NCI-H460 (cell line): ENCODE data around the gene UQCC5. TPM values are rescaled to one million over a fixed set of nuclear protein-coding genes. Genes with fewer than 3 reads are reported as not detected.

Experiments
- DNase-seq: peaks from one replicate; pipeline ENCODE4 v3.0.0-alpha.2; 2016; ENCODE audit warnings: low read depth; ENCODE audit errors: extremely low read depth
- total RNA-seq: library from RNA; depleted of rRNA; stranded (reverse); fragments of >200 nt; shearing (Covaris generic); gene quantifications from 2 replicates; pipeline ENCODE4 v1.2.3, GENCODE V29; 2014

The UQCC5 gene
- total RNA-seq, 1 experiment from 2014 or later = 5.4 TPM

DNA sequence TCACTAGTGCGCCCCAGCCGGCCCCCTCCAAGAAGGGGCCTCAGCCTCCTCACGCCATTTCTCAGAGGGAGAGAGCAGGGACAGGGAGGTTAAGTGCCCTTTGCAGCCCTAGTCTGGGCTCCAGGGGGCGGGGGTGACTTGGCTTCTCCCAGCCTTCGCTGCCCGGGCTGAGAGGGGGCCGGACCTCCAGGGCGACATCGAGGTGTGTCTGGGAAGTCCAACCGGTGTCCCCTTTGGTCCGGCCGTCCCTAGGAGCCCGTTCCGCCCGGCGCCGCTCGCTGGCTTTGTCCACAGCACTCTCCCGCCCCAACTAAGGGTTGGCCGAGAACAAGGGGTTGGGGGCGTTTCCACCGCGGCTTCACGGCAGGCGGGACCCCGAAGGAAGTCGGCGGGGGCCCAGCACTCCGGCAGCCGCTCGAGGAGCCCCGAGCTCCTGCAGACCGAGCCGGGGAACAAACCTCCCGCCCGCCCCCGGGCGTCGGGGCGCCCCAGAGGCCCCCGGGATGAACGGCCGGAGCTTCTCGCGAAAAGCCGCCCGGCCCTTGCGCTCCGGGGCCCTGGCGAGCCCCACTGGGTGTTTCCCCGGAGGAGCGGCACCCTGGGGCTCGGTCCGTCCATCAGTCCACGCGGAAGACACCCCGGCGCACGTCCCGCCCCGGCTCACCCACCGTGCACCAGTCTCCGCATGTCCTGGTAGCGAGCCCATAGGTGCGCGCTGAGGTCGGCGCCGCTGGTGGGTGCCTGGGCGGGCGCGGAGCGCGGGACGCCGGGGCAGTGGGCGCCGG is 3.4 kb upstream of the UQCC5 start:
- DNase-seq = no peak

DNA sequence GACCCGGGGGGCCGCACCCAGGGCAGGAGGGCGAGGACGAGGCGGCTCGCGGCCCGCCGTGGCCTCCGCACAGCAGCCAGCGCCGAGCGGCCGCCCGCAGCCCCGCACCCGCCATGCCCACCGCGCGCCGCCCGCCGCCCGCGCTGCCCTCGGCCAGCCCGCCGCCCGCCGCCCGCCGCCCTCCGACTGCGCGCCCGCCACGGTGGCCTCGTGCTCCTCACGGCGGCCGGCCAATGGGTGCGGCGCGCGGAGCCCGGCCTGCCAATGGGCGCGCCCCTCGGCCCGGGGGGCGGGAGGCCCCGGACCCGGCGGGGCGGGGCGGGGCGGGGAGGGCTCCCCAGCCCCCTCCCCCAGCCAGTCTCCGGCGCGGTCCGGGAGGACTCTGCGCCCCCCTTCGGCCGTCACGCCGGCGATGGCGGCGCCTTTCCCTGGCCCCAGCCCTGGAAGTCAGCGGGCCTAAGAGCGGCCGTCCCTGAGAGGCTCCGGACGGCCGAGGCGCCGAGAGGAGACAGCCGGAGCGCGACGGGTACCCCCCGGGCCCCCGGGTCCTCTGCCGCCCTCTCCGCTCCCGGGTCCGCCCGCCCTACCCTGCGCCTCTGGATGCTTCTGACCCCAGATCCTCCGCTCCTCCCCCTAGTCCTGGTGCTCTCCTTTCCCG is 2.7 kb upstream of the UQCC5 start, which contains the start of gene NT5DC2:
TSS of gene NT5DC2 (minus strand) at position 235 of the 658 bp plus-strand sequence. CDS start at position 115, 120 bp downstream.
- peak; percentile 52 for DNase-seq

DNA sequence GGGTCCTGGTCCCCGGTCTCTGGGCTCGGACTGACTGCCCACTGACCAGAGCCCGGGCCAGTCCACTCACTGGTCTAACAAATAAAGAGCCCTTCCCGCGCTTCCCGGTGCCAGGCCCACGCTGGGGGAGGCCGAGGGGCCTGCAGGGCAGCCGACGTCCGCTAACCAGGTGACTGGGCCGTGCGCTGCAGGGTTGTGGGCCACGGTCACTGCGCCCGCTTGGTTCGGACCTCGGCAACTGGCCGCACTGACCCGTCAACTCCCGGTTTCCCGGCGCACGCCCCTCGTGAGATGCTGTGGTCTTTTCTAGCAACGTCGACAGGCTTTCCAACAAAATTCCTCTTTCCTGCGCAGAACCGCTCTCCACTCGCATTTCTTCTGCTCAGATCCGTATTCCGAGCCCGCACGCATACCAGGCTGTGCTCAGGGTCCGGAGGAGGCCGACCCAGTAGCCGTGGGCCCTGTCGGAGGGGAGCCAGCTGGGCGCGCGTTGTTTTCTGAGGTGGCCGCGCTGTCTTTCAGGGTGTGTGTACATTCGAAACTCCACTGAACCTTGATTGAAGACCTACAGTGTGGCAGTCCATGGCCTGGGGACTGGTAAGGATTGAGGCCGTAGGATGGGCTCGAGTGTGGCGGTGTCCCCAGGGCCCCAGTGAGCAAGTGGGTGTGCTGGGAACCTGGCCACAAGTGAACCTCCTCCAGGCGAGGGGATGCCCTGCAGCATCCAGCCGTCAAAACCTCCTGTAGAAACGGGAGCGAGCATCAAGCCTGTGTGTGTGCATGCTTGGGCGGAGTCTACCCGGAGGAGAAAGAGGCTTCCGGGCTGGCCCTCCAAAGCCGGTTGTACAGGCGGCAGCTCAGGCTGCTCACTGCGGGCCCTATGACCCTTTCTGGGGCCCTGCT is 1.9 kb upstream of the UQCC5 start:
- no peak for DNase-seq

DNA sequence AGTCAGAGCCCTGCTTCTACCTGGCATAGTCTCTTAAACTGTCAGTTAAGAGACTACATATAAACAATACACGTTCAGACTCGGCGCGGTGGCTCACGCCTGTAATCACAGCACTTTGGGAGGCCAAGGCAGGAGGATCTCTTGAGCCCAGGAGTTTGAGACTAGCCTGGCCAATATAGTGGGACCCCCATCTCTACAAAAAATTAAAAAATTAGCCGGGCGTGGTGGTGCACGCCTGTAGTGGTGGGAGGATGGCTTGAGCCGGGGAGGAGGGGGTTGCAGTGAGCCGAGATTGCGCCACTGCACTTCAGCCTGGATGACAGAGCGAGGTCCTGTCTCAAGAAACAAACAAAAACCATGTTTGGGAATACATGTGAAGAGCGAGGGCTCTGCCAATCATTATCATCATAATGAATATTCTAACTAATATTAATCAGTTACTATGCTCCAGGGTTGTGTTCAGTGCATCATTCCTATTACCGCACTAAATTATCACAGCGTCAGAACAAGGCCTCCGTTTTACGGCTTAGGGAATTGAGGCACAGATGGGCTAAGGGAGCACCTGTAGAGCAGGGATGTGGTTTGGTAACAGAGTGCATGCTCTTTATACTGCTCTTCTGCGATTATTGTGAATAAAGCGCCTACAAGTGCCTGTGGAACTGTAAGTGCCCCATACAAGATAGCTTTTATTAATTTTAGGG is 844 bp upstream of the UQCC5 start:
- DNase-seq = no peak

DNA sequence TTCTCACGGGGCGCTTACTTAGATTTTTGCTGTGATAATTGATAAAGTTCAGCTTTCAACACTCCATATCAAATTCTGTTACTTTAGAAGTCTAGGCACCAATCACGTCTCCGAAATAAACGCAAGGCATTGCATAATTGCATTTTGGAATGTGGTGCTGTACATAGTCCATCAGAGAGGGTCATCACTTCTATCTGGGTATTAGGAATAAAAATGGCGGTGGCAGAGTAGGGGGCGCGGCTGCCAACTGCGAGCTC is 365 bp upstream of the UQCC5 start:
- no peak for DNase-seq

DNA sequence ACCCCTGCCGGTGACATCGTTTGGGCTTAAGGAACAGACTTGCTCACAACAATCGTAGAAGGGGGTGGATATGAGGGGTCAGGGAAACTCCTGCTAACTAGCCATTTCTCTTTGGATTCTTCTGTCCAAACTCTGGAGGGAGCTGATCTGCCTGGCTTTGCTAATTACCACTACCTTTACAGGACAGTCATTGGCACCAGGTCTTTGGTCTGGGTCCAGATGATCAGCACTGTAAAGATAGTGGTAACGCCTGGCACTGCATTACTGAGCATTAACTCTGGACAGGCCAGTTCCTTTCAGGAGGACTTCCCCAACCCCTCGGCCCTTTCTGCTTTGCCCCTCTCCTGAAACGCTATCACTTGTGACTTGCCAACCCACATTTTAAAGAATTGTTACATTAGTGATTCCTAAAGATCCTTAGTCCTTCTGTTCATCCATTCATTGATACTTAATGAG is 788 bp downstream of the UQCC5 start:
- DNase-seq = no peak

DNA sequence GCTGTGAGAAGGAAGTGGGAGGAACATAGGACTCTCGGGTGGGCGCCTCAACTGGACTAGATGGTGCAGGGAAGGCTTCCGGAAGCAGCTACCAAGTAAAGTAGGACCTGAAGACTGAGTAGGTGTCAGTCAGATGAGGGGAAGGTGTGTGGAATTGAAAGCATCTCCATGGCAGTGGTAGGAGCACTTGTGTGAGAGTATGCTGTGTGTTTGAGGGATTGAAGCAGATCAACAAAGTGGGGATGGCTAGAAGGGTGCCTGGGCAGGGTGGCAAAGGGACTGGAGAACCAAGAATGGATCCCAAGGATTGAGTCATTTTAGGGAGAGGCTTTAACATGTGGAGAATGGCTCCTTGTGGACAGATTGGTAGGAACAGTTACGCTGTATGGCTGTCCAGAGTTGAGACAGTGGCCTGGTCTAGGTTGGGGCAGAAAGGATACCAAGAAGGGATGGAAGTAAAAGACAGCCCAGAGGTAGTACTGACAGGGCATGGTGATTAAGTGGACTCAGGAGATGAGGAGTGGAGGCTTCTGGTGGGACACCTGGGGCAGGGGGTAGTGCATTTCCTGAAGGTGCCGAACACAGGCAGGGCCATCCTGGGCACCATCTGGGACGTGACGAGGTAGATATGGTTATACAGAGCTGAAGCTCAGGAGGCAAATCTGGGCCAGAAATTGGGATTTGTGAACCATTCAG is 1.5 kb downstream of the UQCC5 start:
- no peak for DNase-seq

DNA sequence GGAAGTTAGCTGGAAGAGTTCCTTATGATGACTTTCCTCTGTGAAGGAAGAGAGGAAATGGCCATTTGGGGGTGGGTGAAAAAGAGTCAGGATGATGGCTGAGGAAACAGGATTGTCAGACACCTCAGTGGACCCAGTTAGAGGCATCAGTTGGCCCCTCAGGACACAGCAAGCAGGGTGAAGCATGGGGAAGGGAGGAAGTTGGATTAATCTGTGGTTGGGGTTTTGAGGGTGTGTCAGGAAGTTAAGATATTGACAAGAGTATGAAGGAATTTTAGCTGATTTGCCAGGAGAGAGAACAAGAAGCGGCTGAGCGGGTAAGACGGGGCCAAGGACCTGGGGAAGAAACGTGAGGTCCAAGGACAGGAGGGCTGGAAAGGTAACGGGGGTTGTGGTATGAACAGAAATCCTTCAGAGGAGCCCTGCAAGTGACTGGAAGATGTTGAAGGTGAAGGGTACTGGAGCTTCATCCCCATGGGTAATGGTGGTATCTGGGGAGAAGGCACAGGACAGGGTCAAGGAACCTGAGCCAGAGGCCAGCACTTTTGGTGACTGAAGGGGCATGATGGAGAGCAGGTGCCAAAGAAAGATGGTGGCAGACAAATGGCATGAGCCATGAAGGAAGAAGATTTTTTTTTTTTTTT is 2.7 kb downstream of the UQCC5 start:
- no peak for DNase-seq

DNA sequence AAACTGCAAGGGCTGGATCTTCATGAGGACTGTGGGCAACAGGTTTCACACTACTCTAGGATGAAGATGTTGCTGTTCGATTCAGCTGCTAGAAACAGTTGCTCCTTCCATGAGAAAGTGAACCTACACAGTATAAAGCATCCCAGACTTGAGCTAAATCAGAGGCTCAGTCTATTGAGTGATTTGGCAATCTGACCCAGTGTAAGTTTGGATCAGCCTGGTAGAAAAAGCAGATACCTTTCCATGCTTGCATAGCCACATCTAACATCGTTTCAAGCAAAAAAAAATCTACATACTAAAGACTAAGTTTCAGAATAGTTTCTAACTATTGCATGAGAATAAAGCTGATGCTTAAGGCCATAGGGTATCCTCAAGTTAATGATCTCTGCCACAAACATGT is 4.6 kb downstream of the UQCC5 start:
- DNase-seq = no peak

DNA sequence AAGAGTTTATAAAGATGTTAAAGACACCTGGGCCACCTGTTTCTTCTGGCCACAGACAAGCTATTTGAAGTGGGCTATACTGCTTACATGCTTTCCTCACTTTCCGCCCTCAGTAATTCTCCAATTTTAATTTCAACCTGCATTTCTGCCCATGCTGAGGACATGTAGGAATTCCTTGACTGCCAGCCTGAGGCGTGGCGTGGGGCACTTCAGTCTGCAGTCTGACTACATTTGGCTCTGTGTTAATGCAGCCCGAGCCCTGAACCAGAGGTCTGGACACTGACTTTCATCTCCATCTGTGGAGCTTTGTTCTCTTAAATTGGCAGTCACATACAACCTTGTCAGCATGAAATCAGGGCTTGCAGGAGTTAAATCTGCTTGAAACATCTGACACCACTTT is 8.5 kb downstream of the UQCC5 start:
- no peak for DNase-seq

DNA sequence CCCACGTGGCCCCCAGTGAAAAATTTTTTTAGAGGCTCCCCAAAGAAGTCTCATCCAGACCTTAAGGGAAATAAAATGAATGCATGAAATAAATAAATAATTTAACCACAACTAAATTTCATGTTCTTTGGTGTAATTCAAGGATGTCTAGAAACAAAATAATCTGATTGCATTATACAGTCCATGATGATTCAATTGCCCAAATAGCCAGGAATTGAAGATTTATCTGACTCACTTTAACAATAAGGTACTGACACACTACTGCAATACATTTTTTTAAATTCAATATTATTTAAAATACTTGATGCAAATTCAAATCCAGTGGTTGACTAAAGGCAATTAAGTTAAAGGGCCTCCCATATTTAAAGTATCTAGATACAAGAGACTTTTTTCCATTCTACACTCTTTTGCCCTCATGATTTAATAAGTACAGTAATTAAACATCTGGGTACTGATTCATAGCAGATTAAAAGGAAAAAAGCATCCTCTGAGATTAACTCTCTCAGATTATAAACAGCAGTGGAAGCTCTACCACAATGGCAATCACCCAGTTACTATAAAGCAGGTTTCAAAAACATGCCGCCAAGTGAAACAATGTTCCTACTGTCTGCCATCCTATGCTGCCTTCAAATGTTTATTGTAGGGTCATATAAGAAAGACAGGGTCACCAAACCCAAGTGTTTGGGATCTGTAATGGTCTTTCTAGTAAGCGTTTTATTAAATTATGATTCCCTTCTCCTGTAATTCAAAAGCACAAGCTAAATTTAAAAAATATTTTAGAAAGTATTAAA is 9.9 kb downstream of the UQCC5 start:
- no peak for DNase-seq

DNA sequence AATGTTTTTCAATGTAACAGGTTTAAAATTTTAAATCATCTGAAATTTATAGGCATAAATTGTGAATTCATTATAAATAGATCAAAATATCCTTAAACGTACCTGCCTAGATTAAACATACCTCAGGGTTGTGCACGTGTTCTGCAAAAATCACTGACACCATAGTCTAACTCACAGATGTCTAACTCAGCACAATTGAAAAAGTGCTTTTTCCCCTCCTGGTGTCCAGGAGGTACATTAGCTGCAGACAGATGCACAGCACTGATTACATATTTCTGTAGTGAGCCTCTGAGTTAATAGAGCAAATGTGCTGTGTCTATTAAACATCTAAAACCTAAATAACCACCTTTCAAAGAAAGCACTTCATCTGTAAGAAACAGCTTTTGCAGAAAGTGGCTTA is 10.7 kb downstream of the UQCC5 start:
- DNase-seq = no peak

DNA sequence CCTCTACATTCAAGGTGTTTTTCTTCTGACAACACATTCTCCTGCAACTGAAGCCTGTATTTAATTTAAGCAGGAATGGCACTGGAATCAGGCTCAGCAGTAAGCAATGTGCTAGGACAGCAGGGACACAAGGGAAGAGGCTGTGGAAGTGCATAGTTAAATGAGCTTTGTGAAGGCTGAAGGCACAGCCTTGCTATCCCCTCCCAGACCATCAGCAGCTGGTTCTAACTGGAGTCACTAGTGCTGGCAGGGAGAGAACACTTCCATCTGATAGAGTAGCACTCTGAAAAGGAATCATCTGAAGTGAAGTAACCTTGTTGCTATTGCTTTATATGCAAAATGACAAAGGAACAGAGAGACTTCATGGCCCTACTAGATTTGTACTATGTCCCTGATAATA is 14.7 kb downstream of the UQCC5 start:
- no peak for DNase-seq

DNA sequence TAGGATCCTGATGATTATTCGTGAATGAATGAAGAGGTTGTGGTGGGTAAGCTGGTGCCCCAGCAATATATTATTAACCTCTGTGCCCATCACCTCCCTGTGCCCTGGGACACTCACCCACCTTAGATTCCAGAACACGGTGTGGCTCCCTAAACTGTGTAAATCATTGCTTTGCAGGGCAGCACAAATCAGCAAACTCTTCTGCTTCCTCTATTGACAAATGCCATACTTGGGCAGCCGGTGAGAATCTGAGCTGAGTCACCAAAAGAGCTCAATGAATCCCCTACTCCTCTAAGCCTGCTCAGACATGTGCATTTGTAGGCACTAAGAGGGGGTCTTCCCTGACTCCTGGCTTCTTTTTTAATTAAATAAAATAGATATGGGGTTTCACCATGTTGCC is 15.7 kb downstream of the UQCC5 start:
- DNase-seq = no peak

DNA sequence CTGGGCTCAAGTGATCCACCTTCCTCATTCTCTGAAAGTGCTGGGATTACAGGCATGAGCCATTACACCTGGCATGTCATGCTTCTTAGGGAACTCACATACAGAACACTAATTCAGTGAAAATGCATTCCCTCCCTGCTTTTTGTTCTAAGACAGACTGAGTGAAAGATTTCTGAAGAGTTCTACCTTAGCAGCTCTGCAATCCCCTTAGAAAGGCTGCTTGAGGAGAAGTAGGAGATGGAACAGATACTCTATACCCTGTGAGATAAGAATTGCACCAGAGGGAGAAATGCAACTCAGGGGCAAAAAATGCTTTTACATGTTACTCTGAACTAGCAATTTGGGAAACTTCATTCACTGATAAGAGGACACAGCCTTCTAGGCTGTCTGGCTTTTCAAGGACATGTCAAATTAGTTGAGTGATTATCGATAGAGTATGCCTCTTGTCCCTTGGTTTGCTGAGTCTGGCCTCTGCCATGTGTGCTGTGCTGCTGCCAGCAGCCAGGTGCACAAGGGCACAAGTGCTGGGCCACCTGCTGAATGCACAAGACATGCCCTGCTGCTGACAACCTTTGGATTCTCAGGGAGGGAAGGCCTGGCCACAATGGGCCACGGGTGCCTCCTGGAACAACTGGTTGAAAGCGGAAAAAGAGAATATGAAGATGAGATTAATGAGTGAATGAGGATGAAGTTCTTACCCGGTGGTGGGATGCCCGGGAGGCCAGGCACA is 17.8 kb downstream of the UQCC5 start:
- DNase-seq = no peak

DNA sequence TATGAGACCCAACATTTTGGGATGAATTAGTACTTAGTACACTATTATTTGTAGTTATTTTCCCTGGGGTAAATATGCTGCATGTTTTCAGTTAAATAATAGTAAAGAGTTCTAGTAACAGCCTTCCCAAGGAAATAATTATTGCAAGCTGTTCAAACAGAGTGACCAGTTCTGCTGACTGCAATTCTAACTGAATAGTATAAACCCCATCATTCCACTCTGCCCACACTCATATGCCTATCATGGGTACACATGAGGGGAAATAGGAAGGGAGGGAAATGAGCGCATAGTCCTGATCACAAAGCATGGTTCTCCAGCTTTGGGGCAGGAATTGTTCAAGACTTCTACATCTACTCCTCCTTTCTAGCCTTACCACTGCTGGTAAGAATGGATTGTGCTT is 18.7 kb downstream of the UQCC5 start:
- no peak for DNase-seq

DNA sequence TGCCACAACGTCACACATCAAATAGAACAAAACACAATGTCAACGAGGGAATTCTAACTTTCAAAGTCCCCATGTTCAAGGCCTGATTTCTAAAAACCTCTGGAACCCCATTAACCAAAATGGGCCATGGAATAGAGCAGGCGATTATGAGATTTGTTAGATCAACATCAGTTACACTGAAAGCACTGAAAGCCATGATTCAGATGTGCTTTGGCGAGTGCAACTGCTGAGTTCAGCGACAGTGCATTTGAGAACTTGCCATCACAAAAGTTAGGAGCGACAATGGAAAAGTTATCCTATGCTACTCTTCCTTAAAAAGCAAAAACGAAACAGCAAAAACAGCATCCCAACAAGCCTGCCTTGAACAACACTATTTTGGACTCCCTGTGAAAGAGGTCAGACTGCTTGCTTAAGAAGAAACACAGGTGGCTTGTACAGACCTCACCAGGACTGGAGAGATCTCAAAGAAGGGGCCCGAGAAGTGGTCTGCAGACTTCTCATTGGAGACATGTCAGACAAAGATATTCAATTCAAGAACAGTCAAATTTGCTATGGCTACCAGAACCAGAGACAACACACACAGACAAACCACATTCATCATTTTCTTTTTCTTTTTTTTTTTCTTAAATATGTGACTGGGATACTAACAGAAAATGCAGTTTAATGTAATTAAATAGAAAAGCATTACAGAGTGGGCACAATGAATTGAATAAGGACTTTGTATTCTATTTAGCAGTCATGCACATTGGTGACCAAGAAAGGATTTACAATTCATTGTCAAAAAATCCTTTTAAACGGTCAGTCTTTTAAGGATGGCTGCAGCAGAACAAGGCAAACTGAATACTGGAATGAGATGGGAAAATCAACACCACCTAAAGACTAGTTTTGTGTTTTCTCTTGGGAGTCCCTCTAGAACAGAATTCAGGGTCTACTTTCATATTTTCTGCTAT is 20.9 kb downstream of the UQCC5 start:
- no peak for DNase-seq
